HEK293 (cell line): ENCODE measurements around the gene PRRC2B.
"Not testable (repeated sequence)": the region's sequence is repeated elsewhere in the genome, so short reads cannot be mapped to it uniquely, and the experiment has no call there.

Source experiments
- CTCF ChIA-PET: fragments of 350-600 bp; formaldehyde crosslinking; extraction: SDS; loops from one replicate; lab custom pipeline; 2021; ENCODE audit warnings: antibody characterized with exemption; lab: Yijun Ruan, JAX
- POLR2A ChIA-PET: fragments of 300-600 bp; formaldehyde crosslinking; extraction: SDS; loops from one replicate; lab custom pipeline; 2020; ENCODE audit warnings: antibody characterized with exemption, inconsistent platforms; lab: Yijun Ruan, JAX
- H3K27ac ChIP-seq: fragments of 200-500 bp; sonication (Bioruptor generic); 2 replicates; pipeline ENCODE4 v1.5.1; 2014; ENCODE audit warnings: low read depth, low read length, control low read depth, inconsistent platforms; ENCODE audit errors: extremely low read depth
- H3K36me3 ChIP-seq, 2 experiments: fragments of 200-500 bp in 1 of 2; sonication (Bioruptor generic) in 1 of 2; 1 replicate in 1 of 2; 2 replicates in 1 of 2; pipeline ENCODE4 v1.5.1; 2014 to 2017; ENCODE audit warnings: inconsistent platforms in 2 of 2, low read length in 2 of 2; ENCODE audit not compliant: control insufficient read depth in 2 of 2, insufficient read depth in 1 of 2
- H3K4me1 ChIP-seq: fragments of 200-500 bp; sonication (Bioruptor generic); 2 replicates; pipeline ENCODE4 v1.5.1; 2014; ENCODE audit warnings: mild to moderate bottlenecking, low read length, inconsistent platforms; ENCODE audit not compliant: control insufficient read depth, insufficient read depth
- H3K4me3 ChIP-seq: 2 replicates; pipeline ENCODE4 v1.5.1; 2011; ENCODE audit warnings: low read depth, mild to moderate bottlenecking, control low read depth, low read length, moderate library complexity
- H3K9me3 ChIP-seq: fragments of 200-500 bp; sonication (Bioruptor generic); 2 replicates; pipeline ENCODE4 v1.5.1; 2014; ENCODE audit warnings: low read depth, low read length, inconsistent platforms; ENCODE audit not compliant: control insufficient read depth, insufficient read depth
- HOXA7 ChIP-seq: sonication (generic); formaldehyde crosslinking; IDR thresholded peaks from 2 replicates; pipeline ENCODE4 v1.8.1; 2022; ENCODE audit warnings: missing genetic modification reagents, borderline replicate concordance
- SCRT1 ChIP-seq: fragments of 450-650 bp; formaldehyde crosslinking; IDR thresholded peaks from 2 replicates; pipeline ENCODE4 v1.5.1; 2016; ENCODE audit warnings: missing biosample characterization, missing genetic modification characterization, borderline replicate concordance
- SCRT2 ChIP-seq: fragments of 450-650 bp; formaldehyde crosslinking; IDR thresholded peaks from 2 replicates; pipeline ENCODE4 v1.5.1; 2016; ENCODE audit warnings: missing biosample characterization, missing genetic modification characterization
- ZIC2 ChIP-seq: fragments of 450-650 bp; formaldehyde crosslinking; IDR thresholded peaks from 2 replicates; pipeline ENCODE4 v1.5.1; 2016; ENCODE audit warnings: missing biosample characterization, missing genetic modification characterization
- ZNF133 ChIP-seq: fragments of 450-650 bp; formaldehyde crosslinking; IDR thresholded peaks from 2 replicates; pipeline ENCODE4 v1.5.1; 2016; ENCODE audit warnings: missing biosample characterization, missing genetic modification characterization
- ZNF221 ChIP-seq: fragments of 450-650 bp; formaldehyde crosslinking; IDR thresholded peaks from 2 replicates; pipeline ENCODE4 v1.5.1; 2017; ENCODE audit warnings: missing biosample characterization, missing genetic modification characterization, borderline replicate concordance
- ZNF239 ChIP-seq: fragments of 450-650 bp; formaldehyde crosslinking; IDR thresholded peaks from 2 replicates; pipeline ENCODE4 v1.5.1; 2016; ENCODE audit warnings: missing biosample characterization, missing genetic modification characterization
- ZNF341 ChIP-seq: fragments of 450-650 bp; formaldehyde crosslinking; IDR thresholded peaks from 2 replicates; pipeline ENCODE4; 2016; ENCODE audit warnings: low read depth, missing biosample characterization, missing genetic modification characterization
- ZNF529 ChIP-seq: fragments of 450-650 bp; formaldehyde crosslinking; IDR thresholded peaks from 2 replicates; pipeline ENCODE4 v1.5.1; 2017; ENCODE audit warnings: missing genetic modification characterization, missing biosample characterization; ENCODE audit not compliant: insufficient replicate concordance
- ZNF548 ChIP-seq: fragments of 450-650 bp; formaldehyde crosslinking; IDR thresholded peaks from 2 replicates; pipeline ENCODE4 v1.5.1; 2016; ENCODE audit warnings: missing biosample characterization, missing genetic modification characterization
- ZNF560 ChIP-seq: fragments of 450-650 bp; formaldehyde crosslinking; IDR thresholded peaks from 2 replicates; pipeline ENCODE4 v1.5.1; 2017; ENCODE audit warnings: missing biosample characterization, missing genetic modification characterization, borderline replicate concordance
- ZNF561 ChIP-seq: fragments of 450-650 bp; IDR thresholded peaks from 2 replicates; pipeline ENCODE4 v1.5.1; 2018; ENCODE audit warnings: missing biosample characterization, missing genetic modification characterization, borderline replicate concordance
- ZNF585B ChIP-seq: fragments of 450-650 bp; formaldehyde crosslinking; IDR thresholded peaks from 2 replicates; pipeline ENCODE4 v1.5.1; 2016; ENCODE audit warnings: missing biosample characterization, missing genetic modification characterization
- ZNF610 ChIP-seq: fragments of 450-650 bp; formaldehyde crosslinking; IDR thresholded peaks from 2 replicates; pipeline ENCODE4 v1.5.1; 2016; ENCODE audit warnings: missing biosample characterization, missing genetic modification characterization, borderline replicate concordance
- ZNF677 ChIP-seq: fragments of 450-650 bp; IDR thresholded peaks from 2 replicates; pipeline ENCODE4 v1.5.0; 2018; ENCODE audit warnings: missing biosample characterization, mild to moderate bottlenecking, missing genetic modification characterization, moderate library complexity
- ZNF830 ChIP-seq: fragments of 450-650 bp; IDR thresholded peaks from 2 replicates; pipeline ENCODE4 v1.5.0; 2018; ENCODE audit warnings: missing biosample characterization, missing genetic modification characterization, low read depth, mild to moderate bottlenecking, moderate library complexity
- ZXDB ChIP-seq: fragments of 450-650 bp; formaldehyde crosslinking; IDR thresholded peaks from 2 replicates; pipeline ENCODE4 v1.5.1; 2016; ENCODE audit warnings: missing biosample characterization, missing genetic modification characterization
- TF ChIP-seq, protein P1 (sequence below): fragments of 450-650 bp; formaldehyde crosslinking; IDR thresholded peaks from 2 replicates; pipeline ENCODE4; 2016; ENCODE audit warnings: missing biosample characterization, missing genetic modification characterization
- TF ChIP-seq, protein P2 (sequence below): sonication (generic); formaldehyde crosslinking; IDR thresholded peaks from 2 replicates; pipeline ENCODE4 v1.8.1; 2022; ENCODE audit warnings: mild to moderate bottlenecking, moderate library complexity, missing genetic modification reagents

PRRC2B gene

DNA sequence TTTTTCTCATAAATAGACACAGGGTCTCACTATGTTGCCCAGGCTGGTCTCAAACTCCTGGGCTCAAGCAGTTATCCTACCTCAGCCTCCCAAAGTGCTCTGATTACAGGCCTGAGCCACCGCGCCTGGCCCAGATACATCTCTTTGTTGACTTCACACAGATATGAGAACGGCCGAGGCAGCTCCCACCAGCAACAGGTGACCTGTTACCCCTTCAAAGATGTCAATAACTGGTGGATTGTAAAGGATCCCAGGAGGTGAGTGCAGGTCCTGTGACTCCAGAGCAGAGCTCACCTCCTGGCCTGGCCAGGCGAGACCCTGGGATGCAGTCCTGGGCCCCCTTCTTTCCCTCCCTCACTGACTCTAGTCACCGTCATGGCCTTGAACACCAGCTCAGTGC is 118.0 kb downstream of the PRRC2B start:
- POLR2A ChIA-PET: no interaction called here
- no peaks in the 10 kb centered on the region for H3K9me3 ChIP-seq
- H3K27ac ChIP-seq: no peak overlapping the region
- CTCF ChIA-PET: interaction anchor here (0.6 kb wide), 1 partner anchor 176 kb away, joined by 3 read pairs; no protein-coding TSS in a partner anchor
- no peaks in the 10 kb centered on the region for H3K4me1 ChIP-seq
- peak; percentile 98 for TF ChIP-seq SCRT2 (tag by site-specific recombination)
- no peak for TF ChIP-seq ZNF239 (tag by site-specific recombination)
- TF ChIP-seq SCRT1 (tag by site-specific recombination): peak; percentile 74; the same call in 1 of the 2 replicates
- peaks cover 14 to 94% of the 10 kb centered on the region in 2 experiments for H3K36me3 ChIP-seq
- H3K4me3 ChIP-seq: no peak overlapping the region

DNA sequence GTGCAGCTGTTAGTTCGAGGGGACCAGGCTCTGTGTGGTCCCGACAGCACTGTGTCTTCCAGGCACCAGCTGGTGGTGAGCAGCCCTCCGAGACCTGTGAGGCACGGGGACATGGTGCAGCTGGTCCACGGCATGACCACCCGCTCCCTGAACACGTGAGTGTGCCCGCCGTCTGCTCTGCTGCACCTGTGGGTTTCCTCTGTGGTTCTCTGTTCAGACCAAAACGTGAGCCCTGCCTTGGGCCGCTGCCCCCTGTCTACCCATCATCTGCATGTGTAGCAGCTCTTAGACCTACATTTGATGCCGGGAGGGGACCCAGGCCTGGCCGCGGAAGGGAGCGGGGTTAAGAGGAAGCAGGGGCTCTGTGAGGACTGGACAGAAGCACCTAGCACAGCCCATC is 119.3 kb downstream of the PRRC2B start:
- POLR2A ChIA-PET: no interaction called here
- CTCF ChIA-PET: interaction anchor here (0.7 kb wide), 1 partner anchor 162 kb away, joined by 4 read pairs; no protein-coding TSS in a partner anchor
- TF ChIP-seq ZNF221: no peak
- TF ChIP-seq ZNF677 (tag by site-specific recombination): no peak
- TF ChIP-seq ZXDB (tag by site-specific recombination): no peak
- no peak for TF ChIP-seq ZNF610
- TF ChIP-seq ZNF341 (tag by site-specific recombination): no peak
- TF ChIP-seq, protein P1, sequence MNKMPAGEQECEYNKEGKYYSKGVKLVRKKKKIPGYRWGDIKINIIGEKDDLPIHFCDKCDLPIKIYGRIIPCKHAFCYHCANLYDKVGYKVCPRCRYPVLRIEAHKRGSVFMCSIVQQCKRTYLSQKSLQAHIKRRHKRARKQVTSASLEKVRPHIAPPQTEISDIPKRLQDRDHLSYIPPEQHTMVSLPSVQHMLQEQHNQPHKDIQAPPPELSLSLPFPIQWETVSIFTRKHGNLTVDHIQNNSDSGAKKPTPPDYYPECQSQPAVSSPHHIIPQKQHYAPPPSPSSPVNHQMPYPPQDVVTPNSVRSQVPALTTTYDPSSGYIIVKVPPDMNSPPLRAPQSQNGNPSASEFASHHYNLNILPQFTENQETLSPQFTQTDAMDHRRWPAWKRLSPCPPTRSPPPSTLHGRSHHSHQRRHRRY (tag by site-specific recombination): no peak
- TF ChIP-seq HOXA7 (CRISPR knock-in tag): no peak
- no peak for TF ChIP-seq ZNF133 (tag by site-specific recombination)
- no peak for TF ChIP-seq ZNF830 (tag by site-specific recombination)
- no peak for TF ChIP-seq ZNF548 (tag by site-specific recombination)
- TF ChIP-seq ZNF560 (tag by site-specific recombination): no peak
- TF ChIP-seq ZIC2 (tag by site-specific recombination): no peak
- no peak for TF ChIP-seq ZNF561 (tag by site-specific recombination)
- TF ChIP-seq, protein P2, sequence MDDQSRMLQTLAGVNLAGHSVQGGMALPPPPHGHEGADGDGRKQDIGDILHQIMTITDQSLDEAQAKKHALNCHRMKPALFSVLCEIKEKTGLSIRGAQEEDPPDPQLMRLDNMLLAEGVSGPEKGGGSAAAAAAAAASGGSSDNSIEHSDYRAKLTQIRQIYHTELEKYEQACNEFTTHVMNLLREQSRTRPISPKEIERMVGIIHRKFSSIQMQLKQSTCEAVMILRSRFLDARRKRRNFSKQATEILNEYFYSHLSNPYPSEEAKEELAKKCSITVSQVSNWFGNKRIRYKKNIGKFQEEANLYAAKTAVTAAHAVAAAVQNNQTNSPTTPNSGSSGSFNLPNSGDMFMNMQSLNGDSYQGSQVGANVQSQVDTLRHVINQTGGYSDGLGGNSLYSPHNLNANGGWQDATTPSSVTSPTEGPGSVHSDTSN (CRISPR knock-in tag): no peak
- no peak for TF ChIP-seq ZNF529 (tag by site-specific recombination)
- TF ChIP-seq ZNF585B (tag by site-specific recombination): no peak
- no peak overlapping the region for H3K27ac ChIP-seq
- peaks cover 17 to 96% of the 10 kb centered on the region in 2 experiments for H3K36me3 ChIP-seq
- H3K4me1 ChIP-seq: no peaks in the 10 kb centered on the region
- H3K9me3 ChIP-seq: no peaks in the 10 kb centered on the region
- no peak overlapping the region for H3K4me3 ChIP-seq

DNA sequence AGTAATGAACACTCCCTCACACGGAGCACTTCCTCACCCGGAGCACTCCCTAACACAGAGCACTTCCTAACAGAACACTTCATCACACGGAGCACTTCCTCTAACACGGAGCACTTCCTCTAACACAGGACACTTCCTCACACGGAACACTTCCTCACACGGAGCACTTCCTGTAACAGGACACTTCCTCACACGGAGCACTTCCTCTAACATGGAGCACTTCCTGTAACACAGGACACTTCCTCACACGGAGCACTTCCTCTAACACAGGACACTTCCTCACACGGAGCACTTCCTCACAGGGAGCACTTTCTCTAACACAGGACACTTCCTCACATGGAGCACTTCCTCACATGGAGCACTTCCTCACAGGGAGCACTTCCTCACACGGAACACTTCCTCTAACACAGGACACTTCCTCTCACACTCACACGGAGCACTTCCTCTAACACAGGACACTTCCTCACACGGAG is 121.7 kb downstream of the PRRC2B start:
- H3K4me3 ChIP-seq, H3K9me3 ChIP-seq, H3K4me1 ChIP-seq, POLR2A ChIA-PET, CTCF ChIA-PET, H3K27ac ChIP-seq: not testable (repeated sequence)
- peaks cover 12 to 99% of the 10 kb centered on the region in 2 experiments for H3K36me3 ChIP-seq
